Mammary epithelial cell (primary cell): ENCODE data around the gene XKR3.

Source experiments
- EZH2 ChIP-seq: IDR thresholded peaks from 2 replicates; pipeline ENCODE4 v1.6.1; 2012; ENCODE audit warnings: low read length, inconsistent platforms, borderline replicate concordance
- TF ChIP-seq, protein P1 (sequence below), 2 donors: IDR thresholded peaks in 1 of 2; conservative IDR thresholded peaks in 1 of 2; 2 replicates each; pipeline ENCODE4 v1.5.1; 2011 to 2012; ENCODE audit warnings: inconsistent platforms in 2 of 2, low read length in 2 of 2, mild to moderate bottlenecking in 2 of 2, control low read depth in 1 of 2, low read depth in 1 of 2; ENCODE audit not compliant: insufficient read depth in 1 of 2; ENCODE audit errors: extremely low read depth in 1 of 2

DNA sequence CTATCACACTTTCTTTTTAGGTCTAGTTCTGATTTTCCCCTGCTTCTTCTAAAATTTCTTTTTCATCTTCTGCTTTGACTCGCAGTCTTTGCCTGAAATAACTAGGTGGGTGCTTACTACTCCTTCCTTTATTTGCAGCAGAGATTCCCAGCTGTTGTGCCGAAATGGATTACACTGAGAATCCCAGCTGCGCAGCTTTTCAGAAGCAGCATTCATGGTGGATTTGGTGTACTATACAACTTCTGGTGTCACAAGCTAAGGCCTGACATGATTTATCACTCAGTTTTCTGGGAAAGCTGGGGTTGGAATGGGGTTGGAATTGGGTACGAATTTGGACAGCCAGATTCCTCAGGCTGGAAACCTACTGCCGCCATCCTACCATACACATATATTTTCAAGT, 6.0 kb upstream of the XKR3 start:
- TF ChIP-seq, protein P1, sequence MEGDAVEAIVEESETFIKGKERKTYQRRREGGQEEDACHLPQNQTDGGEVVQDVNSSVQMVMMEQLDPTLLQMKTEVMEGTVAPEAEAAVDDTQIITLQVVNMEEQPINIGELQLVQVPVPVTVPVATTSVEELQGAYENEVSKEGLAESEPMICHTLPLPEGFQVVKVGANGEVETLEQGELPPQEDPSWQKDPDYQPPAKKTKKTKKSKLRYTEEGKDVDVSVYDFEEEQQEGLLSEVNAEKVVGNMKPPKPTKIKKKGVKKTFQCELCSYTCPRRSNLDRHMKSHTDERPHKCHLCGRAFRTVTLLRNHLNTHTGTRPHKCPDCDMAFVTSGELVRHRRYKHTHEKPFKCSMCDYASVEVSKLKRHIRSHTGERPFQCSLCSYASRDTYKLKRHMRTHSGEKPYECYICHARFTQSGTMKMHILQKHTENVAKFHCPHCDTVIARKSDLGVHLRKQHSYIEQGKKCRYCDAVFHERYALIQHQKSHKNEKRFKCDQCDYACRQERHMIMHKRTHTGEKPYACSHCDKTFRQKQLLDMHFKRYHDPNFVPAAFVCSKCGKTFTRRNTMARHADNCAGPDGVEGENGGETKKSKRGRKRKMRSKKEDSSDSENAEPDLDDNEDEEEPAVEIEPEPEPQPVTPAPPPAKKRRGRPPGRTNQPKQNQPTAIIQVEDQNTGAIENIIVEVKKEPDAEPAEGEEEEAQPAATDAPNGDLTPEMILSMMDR (conservative IDR thresholded peaks at IDR 0.05 in 1 of 2, IDR thresholded peaks at IDR 0.05 in 1 of 2; ENCODE audit: extremely low read depth in 1 of 2, insufficient read depth in 1 of 2, low read depth in 1 of 2, low read length in 2 of 2) = no peak
- no peak for TF ChIP-seq EZH2
